DMS 273 treated with DMSO at 0.1 percent for 48 hours (cell line): ENCODE data around the gene WWOX.

Experiments used
- DNase-seq: peaks from one replicate; lab custom pipeline; 2025; lab: John Stamatoyannopoulos, UW

Gene WWOX

DNA sequence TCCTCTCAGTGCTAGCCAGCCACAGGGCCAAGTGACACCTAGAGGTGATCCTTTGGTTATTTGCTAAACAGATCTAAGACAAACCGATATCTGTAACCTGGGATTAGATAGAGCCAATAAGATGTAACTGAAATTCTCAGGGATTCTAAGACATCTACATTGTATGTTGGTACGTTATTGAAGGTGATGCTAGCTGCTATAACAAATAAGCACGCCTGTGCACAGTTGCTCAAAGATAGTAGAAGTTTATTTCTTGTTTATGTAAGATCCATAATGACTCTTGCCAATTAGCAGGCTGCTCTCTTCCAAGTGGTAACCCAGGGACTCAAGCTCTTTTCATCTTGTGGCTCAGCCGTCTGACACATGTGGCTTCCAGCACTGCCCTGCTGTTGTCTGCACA is 370.3 kb downstream of the WWOX start:
- no peak for DNase-seq

DNA sequence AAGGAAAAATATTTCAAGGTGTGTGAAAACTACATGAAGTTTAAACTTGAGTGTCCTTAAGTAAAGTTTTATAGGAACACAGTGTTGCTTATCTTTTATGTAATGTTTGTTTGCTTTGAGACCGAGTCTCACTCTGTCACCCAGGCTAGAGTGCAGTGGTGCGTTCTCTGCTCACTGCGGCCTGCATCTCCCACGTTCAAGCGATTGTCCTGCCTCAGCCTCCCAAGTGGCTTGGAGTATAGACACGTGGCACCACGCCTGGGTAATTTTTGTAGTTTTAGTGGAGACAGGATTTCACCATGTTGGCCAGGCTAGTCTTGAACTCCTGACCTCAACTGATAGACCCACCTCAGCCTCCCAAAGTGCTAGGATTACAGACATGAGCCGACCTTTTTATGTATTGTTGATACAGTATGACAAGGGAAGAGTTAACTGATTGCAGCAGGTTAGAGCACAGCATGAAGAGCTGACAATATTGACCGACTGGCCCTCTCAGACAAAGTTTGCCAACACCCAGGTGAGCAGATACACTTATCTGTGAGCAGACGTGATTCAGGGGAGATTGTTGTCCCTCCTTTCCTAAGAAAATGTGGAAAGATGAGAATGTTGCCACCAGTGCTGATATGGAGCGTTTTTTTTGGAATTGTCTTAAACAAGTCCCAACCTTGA is 373.7 kb downstream of the WWOX start:
- DNase-seq, result no peak

DNA sequence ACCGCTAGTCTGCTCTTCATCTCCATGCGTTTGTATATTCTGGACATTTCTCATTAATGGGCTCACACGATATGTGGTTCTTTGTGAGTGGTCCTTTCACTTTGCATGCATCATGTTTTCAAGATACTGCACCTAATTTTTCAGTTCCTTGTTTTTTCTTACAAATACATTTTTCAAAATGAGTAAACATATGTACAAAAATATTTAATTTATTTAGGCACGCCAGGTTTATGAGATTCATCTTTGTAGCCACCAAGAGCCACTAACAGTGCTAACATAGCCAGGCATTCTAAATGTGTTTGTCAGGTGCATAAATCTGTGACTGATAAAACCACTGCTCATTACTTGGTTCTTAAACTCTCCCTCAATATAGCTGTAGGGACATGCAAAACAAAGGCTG is 375.3 kb downstream of the WWOX start:
- DNase-seq, result no peak

DNA sequence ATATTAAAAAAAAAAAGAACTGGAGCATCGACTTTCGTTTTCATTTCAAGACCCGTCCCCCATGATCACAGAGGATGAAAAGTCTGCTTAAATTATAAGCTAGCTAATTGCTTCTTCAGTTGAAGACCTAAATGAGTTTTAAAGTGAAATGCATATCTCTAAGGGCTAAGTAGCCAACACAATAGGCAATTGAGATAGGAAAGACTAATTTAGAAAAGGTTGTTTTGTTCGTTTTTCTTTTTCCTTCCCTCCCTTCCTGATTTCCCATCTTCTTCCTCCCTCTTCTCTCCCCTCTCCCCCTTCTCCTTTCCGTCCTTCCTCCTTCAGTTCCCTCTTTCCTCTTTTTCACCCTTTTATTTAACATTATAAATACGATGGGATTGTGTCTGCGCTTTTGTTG is 377.2 kb downstream of the WWOX start:
- DNase-seq, result no peak

DNA sequence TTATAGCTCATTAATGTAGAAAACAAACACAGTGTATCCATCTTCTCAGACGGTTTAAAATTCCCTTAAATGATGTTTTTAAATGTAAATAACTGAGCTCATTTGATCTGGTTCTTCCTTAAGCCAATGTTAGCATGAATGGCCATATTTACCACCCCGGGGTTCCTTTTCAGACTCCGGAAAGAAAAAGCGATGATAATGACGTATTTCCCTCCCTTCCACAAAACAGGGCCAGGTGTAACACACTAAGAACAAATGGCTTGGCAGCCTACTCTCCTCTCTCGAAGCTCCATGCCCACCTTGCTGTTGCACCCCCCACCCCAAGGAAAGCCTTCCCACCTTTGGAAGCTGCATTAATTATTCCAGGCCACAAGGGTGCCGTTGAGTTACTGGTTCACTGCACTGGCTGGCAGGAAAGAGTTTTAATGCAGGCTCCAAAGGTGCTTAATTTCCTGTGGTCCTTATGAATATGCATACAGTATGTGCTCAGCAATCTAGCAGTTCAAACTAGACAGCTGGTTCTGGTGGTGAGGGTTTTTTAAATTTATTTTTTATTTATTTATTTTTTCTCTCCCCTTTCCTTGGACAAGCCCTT is 378.9 kb downstream of the WWOX start:
- DNase-seq, result no peak

DNA sequence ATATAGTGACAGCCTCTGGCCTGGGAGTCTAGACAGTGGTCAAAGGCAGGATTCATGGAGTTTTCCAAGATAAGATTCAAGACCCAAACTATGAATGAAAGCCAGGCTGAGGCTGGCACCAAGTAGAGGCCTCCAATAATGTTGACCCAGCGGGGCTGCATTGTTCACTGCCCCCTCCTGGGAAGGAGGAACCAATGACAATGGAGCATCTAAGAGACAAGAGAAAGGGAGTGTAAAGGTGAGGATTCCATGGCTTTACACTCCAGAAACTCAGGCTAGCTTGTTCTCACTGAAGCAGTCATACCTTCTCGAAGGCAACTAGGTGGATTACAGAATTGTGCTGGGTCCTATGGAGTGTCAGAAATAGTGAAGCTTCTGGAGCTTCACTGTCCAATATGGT is 380.3 kb downstream of the WWOX start:
- DNase-seq, result no peak

GRCh38 chr16:78480588-78480987 is 381.1 kb downstream of the WWOX start:
- DNase-seq, result no peak

GRCh38 chr16:78483124-78483992 is 383.9 kb downstream of the WWOX start:
- DNase-seq, result no peak

GRCh38 chr16:78484509-78485058 is 385.1 kb downstream of the WWOX start:
- DNase-seq, result no peak

- DNase-seq, result no peak
These were observed 385.9 kb downstream of the WWOX start for GRCh38 chr16:78485188-78485916.

DNA sequence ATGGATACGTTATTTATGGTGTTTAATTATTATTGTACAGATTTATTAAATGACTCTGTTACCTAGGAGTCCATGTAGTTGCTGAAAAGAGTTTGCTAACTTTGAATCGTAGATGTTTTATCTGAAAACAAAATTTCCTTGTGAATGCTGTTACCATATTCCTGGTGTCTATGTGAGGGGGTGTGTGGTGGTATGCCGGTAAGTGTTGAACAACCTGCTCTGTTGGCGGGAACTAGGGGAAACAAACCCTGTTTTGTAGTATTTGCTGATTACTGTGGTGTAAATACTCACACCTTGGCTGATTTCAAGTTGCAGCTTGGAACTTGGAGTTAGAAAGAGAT is 386.4 kb downstream of the WWOX start:
- DNase-seq, result no peak

- no peak for DNase-seq
These were observed 388.0 kb downstream of the WWOX start for GRCh38 chr16:78487471-78487870.

DNA sequence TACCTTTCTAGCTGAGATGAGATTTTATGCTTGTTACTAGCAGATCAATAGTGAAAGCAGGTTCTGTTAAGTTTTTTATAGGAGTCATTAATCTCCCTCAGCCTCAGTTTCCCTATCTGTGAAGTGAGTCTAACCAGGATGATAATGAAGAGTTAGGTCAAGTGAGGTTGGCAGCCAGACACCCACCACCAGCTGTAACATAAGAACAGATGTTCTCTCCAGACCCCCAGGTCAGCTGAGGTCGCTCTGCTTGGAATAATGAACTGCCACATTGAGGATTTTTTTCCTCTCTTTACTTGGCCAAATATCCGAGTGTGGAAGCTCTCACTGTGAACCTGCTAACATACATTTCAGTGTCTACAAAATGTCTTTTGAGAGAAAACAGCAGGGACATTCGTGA is 389.6 kb downstream of the WWOX start:
- DNase-seq, result no peak

- DNase-seq, result no peak
These were observed 390.2 kb downstream of the WWOX start for GRCh38 chr16:78489631-78490030.

DNA sequence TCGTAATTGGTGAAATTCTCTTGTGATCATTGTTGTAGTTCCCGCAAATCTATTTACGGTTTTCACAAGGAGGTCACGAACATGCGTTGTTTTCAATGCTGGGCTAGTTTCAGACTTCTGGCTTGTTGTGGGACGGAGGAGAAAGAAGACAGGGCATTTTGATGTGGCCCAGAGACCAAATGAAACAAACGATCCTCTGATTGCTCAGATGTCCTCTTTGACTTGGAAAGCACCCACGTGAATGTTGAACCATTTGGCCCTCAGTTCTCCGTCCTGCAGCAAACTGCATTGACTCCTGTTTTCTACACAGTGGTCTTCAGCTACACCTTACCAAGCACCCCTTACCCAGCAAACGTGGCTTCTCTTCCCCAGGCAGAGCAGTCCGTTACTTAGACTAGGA is 391.0 kb downstream of the WWOX start:
- DNase-seq, result no peak

DNA sequence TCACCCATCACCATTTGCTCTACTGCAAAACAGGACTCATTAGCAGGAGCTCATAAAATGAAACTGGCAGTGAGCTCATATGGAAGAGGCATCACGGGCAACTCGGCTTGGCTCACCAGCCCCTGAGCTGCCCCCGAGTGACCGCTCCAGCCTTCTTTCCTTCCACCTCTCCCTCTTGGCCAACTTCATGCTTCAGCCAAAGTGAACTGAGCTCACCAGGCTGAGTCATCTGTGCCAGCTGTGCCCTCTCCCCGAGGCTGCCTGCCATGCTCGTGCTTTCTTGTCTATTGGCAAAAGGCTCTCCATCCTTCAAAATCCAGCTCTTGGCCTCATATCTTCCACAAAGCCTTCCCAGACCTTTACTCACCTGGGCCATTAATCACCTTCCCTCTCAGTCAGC is 391.4 kb downstream of the WWOX start:
- no peak for DNase-seq

GRCh38 chr16:78493573-78493972 is 394.1 kb downstream of the WWOX start:
- DNase-seq, result no peak

GRCh38 chr16:78494105-78494504 is 394.7 kb downstream of the WWOX start:
- DNase-seq, result no peak

DNA sequence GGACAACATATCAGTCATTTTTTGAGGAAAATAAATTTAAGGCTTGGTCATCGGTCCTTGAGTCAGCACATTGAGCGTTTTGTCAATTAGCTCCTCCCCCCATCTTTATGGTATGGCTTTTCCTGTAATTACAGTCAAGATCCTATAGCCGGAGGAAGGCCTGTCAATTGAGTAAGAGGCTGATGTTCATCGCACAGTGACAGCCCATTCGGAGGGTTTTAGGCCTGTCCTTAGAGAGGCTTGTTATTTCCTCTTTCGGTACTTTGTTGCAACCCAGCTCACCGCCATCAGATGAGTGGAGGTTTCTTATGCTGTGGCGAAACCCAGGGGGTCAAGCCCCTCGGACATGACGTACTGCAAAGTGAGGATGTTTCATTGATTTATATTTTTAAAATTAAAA is 395.2 kb downstream of the WWOX start:
- no peak for DNase-seq

DNA sequence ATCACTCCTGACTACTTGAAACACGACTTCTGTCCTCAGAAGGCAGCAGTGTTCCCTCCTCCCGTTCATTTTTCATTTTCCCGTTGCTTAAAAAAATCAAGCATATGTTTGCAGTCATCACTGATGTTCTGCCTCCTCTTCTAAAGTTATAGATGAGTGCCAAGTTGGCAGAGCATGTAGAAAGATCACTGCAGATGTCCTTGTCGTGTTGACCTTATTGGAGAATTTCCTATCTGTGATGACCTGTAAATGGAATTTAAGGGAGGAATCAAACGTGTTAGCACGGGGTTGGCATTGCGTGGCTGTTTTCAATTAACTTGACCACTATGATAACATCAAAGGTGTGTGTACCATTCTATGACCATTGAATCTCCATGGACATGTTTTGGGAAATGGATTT is 396.7 kb downstream of the WWOX start:
- no peak for DNase-seq

DNA sequence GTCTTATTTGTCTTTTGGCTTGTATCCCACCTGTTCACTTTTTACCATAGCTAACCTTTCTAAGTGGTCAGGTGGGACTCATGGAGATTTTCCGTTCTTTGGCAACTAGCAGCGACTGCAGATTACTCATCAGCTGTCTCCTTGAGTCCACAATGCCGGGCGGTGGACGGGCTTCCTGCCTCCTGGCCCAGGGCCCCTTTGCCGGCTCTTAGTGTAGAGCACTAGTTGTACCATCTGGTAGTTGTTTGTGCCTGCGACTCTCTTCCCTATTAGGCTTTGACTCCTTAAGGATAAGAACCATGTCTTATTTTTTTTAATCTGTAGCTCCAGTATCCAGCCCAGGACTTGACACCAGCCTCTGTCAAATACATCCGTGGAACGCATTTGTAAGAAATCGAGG is 399.9 kb downstream of the WWOX start:
- no peak for DNase-seq

GRCh38 chr16:78500659-78501270 is 401.3 kb downstream of the WWOX start:
- DNase-seq, result no peak
